ENCODE results near the gene AGBL2. TPM values are rescaled to one million over a fixed set of nuclear protein-coding genes. Genes with fewer than 3 reads are reported as not detected.

AGBL2 gene
- total RNA-seq, 1 donor from 2014 or later = 1.4 TPM

DNA sequence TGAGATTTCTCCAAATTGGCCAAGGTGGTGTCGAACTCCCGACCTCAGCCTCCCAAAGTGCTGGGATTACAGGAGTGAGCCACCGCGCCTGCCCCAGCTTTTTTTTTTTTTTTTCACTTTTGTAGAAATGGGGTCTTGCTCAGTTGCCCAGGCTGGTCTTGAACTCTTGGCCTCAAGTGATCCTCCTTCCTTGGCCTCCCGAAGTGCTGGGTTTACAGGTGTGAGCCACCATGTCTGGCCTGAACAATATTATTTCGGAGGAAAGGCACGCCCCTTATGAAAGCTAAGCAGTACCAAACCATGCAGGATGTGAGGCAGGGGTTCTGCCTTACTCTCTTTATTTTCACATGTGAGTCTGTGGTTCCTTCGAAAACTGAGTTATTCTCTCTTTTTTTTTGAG is 88.9 kb downstream of the AGBL2 start:
- no peaks in the 10 kb centered on the region for H3K27me3 ChIP-seq (ENCODE audit: insufficient read depth, low read length)
- H3K9me3 Mint-ChIP-seq (ENCODE audit: unreplicated experiment) = no peaks in the 10 kb centered on the region
- FAIRE-seq (no peak), DNase-seq (ENCODE audit: low read depth) (no peak)
- H3K36me3 ChIP-seq (ENCODE audit: insufficient read depth, low read length) = peaks cover 49% of the 10 kb centered on the region
- H3K9ac ChIP-seq (ENCODE audit: low read length) = no peak overlapping the region
- H3K4me2 ChIP-seq (ENCODE audit: low read length) = no peak overlapping the region
- H3K27me3 Mint-ChIP-seq (ENCODE audit: low read depth, unreplicated experiment) = no peaks in the 10 kb centered on the region
- H3K79me2 ChIP-seq (ENCODE audit: insufficient read depth, low read length) = no peaks in the 10 kb centered on the region
- H2AFZ ChIP-seq (ENCODE audit: low read depth, low read length) = no peak overlapping the region
- H3K4me3 ChIP-seq (ENCODE audit: insufficient read depth, low read depth, low read length) = no peak overlapping the region
- no peaks in the 10 kb centered on the region for H3K4me1 Mint-ChIP-seq (ENCODE audit: low read depth, unreplicated experiment)
- H3K4me3 Mint-ChIP-seq (ENCODE audit: unreplicated experiment) = no peak overlapping the region
- H3K36me3 Mint-ChIP-seq (ENCODE audit: low read depth, unreplicated experiment) = peaks cover 17% of the 10 kb centered on the region
- no peak overlapping the region for H3K27ac Mint-ChIP-seq (ENCODE audit: unreplicated experiment)
- H4K20me1 ChIP-seq (ENCODE audit: insufficient read depth, low read length) = no peaks in the 10 kb centered on the region
- H3K4me1 ChIP-seq (ENCODE audit: insufficient read depth, low read length) = no peaks in the 10 kb centered on the region
- no peaks in the 10 kb centered on the region for H3K9me3 ChIP-seq (ENCODE audit: insufficient read depth, low read depth, low read length)
- no peak overlapping the region for H3K27ac ChIP-seq (ENCODE audit: low read depth, low read length)
- TF ChIP-seq EZH2 (IDR thresholded peaks at IDR 0.05; ENCODE audit: insufficient read depth, low read length) = no peak
- TF ChIP-seq, protein P1, sequence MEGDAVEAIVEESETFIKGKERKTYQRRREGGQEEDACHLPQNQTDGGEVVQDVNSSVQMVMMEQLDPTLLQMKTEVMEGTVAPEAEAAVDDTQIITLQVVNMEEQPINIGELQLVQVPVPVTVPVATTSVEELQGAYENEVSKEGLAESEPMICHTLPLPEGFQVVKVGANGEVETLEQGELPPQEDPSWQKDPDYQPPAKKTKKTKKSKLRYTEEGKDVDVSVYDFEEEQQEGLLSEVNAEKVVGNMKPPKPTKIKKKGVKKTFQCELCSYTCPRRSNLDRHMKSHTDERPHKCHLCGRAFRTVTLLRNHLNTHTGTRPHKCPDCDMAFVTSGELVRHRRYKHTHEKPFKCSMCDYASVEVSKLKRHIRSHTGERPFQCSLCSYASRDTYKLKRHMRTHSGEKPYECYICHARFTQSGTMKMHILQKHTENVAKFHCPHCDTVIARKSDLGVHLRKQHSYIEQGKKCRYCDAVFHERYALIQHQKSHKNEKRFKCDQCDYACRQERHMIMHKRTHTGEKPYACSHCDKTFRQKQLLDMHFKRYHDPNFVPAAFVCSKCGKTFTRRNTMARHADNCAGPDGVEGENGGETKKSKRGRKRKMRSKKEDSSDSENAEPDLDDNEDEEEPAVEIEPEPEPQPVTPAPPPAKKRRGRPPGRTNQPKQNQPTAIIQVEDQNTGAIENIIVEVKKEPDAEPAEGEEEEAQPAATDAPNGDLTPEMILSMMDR (IDR thresholded peaks at IDR 0.05; ENCODE audit: insufficient read depth, low read depth, low read length) = no peak

DNA sequence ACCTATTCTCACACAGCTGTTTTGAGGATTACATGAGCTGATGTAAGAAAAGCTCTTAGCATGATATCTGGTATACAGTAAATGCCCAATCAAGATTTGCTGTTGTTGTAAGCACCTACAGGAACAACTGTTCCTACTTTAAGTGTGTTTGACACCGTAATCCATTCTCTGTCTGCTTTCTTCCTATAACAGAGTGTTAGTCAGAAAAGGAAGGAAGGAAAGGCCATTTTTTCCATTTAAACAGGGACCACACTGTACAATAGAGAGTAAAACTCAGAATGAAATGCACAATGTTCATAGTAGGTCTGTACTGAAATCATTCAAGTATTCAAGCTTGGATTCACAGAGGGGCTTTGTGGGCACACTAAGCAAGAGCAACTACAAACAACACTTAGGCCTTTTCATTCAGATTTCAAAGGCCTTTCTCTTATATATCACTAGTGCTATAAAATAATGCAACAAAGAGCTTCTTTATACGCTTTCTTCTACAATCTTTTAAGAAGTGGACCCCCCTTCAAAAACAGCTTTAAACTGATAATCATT is 94.3 kb downstream of the AGBL2 start:
- no peak overlapping the region for H3K4me3 ChIP-seq (ENCODE audit: insufficient read depth, low read depth, low read length)
- no peaks in the 10 kb centered on the region for H3K9me3 ChIP-seq (ENCODE audit: insufficient read depth, low read depth, low read length)
- DNase-seq (ENCODE audit: low read depth) (no peak), FAIRE-seq (no peak)
- Mint-ChIP-seq H3K9me3 (ENCODE audit: unreplicated experiment) (no peaks in the 10 kb centered on the region), H3K36me3 (ENCODE audit: low read depth, unreplicated experiment) (peaks cover 4% of the 10 kb centered on the region), H3K4me1 (ENCODE audit: low read depth, unreplicated experiment) (no peaks in the 10 kb centered on the region), H3K4me3 (ENCODE audit: unreplicated experiment) (no peak overlapping the region), H3K27me3 (ENCODE audit: low read depth, unreplicated experiment) (no peaks in the 10 kb centered on the region), H3K27ac (ENCODE audit: unreplicated experiment) (no peak overlapping the region)
- H2AFZ ChIP-seq (ENCODE audit: low read depth, low read length) = no peak overlapping the region
- H4K20me1 ChIP-seq (ENCODE audit: insufficient read depth, low read length) = peaks cover 7% of the 10 kb centered on the region
- no peak overlapping the region for H3K4me2 ChIP-seq (ENCODE audit: low read length)
- TF ChIP-seq EZH2 (IDR thresholded peaks at IDR 0.05; ENCODE audit: insufficient read depth, low read length) = no peak
- TF ChIP-seq, protein P1 (IDR thresholded peaks at IDR 0.05; ENCODE audit: insufficient read depth, low read depth, low read length) = no peak
- H3K9ac ChIP-seq (ENCODE audit: low read length) = no peak overlapping the region
- H3K4me1 ChIP-seq (ENCODE audit: insufficient read depth, low read length) = peaks cover 10% of the 10 kb centered on the region
- no peaks in the 10 kb centered on the region for H3K27me3 ChIP-seq (ENCODE audit: insufficient read depth, low read length)
- peaks cover 40% of the 10 kb centered on the region for H3K36me3 ChIP-seq (ENCODE audit: insufficient read depth, low read length)
- no peaks in the 10 kb centered on the region for H3K79me2 ChIP-seq (ENCODE audit: insufficient read depth, low read length)
- H3K27ac ChIP-seq (ENCODE audit: low read depth, low read length) = no peak overlapping the region

DNA sequence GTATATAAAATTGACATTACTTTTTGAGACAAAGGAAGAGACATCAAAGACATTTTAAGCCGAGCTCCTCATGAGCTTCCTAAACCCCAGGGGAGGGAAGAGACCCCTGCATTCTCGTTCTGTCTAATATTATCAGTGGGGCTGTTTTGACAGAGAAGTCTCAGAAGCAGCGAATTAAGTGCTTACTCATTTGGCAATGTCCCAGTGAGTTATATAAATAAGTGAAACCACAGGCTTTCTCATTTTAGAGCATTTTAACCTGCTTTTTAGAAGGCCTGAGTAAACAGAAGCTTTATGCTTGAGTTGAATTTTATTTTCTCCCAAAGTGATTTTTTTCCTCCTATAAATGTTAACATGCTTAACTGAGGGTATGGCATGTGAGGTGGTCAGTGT is 97.8 kb downstream of the AGBL2 start:
- no peak overlapping the region for H3K4me3 Mint-ChIP-seq (ENCODE audit: unreplicated experiment)
- Histone ChIP-seq H4K20me1 (ENCODE audit: insufficient read depth, low read length) (peaks cover 7% of the 10 kb centered on the region), H3K27me3 (ENCODE audit: insufficient read depth, low read length) (no peaks in the 10 kb centered on the region), H2AFZ (ENCODE audit: low read depth, low read length) (no peak overlapping the region), H3K4me2 (ENCODE audit: low read length) (peak overlapping the region; percentile 50), H3K9ac (ENCODE audit: low read length) (peak overlapping the region; percentile 38), H3K27ac (ENCODE audit: low read depth, low read length) (peak overlapping the region; percentile 37), H3K79me2 (ENCODE audit: insufficient read depth, low read length) (no peaks in the 10 kb centered on the region), H3K36me3 (ENCODE audit: insufficient read depth, low read length) (peaks cover 21% of the 10 kb centered on the region), H3K4me1 (ENCODE audit: insufficient read depth, low read length) (peaks cover 10% of the 10 kb centered on the region), H3K4me3 (ENCODE audit: insufficient read depth, low read depth, low read length) (no peak overlapping the region), H3K9me3 (ENCODE audit: insufficient read depth, low read depth, low read length) (no peaks in the 10 kb centered on the region)
- no peaks in the 10 kb centered on the region for H3K36me3 Mint-ChIP-seq (ENCODE audit: low read depth, unreplicated experiment)
- no peaks in the 10 kb centered on the region for H3K27me3 Mint-ChIP-seq (ENCODE audit: low read depth, unreplicated experiment)
- TF ChIP-seq, protein P1 (IDR thresholded peaks at IDR 0.05; ENCODE audit: insufficient read depth, low read depth, low read length) = no peak
- no peak for TF ChIP-seq EZH2 (IDR thresholded peaks at IDR 0.05; ENCODE audit: insufficient read depth, low read length)
- H3K4me1 Mint-ChIP-seq (ENCODE audit: low read depth, unreplicated experiment) = no peaks in the 10 kb centered on the region
- DNase-seq (ENCODE audit: low read depth) (peak; percentile 68), FAIRE-seq (no peak)
- no peaks in the 10 kb centered on the region for H3K9me3 Mint-ChIP-seq (ENCODE audit: unreplicated experiment)
- H3K27ac Mint-ChIP-seq (ENCODE audit: unreplicated experiment) = peak overlapping the region; percentile 67

All from astrocyte (in vitro differentiated cells and primary cell).